K562 (cell line): ENCODE data around the gene USP15. TPM values are rescaled to one million over a fixed set of nuclear protein-coding genes. Genes with fewer than 3 reads are reported as not detected.

Experiments used
- BMI1 ChIP-seq: fragments of 150-350 bp; IDR thresholded peaks from 2 replicates; pipeline ENCODE4 v1.6.1; 2014; ENCODE audit warnings: low read length
- CGGBP1 ChIP-seq: fragments of 250-450 bp; sonication (Bioruptor Pico); IDR thresholded peaks from 2 replicates; pipeline ENCODE4 v1.9.0; 2021; ENCODE audit warnings: mild to moderate bottlenecking
- CREB1 ChIP-seq, 2 experiments: sonication (generic) in 1 of 2; formaldehyde crosslinking in 1 of 2; IDR thresholded peaks; 2 replicates each; pipeline versions ENCODE4 v1.6.1 to v1.8.0; 2012 to 2022; ENCODE audit warnings: inconsistent platforms in 1 of 2, mild to moderate bottlenecking in 1 of 2, missing genetic modification reagents in 1 of 2, moderate library complexity in 1 of 2
- KDM4B ChIP-seq, 2 experiments: fragments of 450-650 bp in 1 of 2; sonication (generic) in 1 of 2; IDR thresholded peaks; 2 replicates each; pipeline ENCODE4 v1.6.1; 2016 to 2017; ENCODE audit warnings: borderline replicate concordance in 2 of 2, antibody characterized with exemption in 1 of 2, low read depth in 1 of 2, mild to moderate bottlenecking in 1 of 2
- NR1H2 ChIP-seq: sonication (generic); formaldehyde crosslinking; IDR thresholded peaks from 2 replicates; pipeline ENCODE4 v1.4.0; 2020; ENCODE audit warnings: mild to moderate bottlenecking, missing genetic modification reagents
- RBM17 ChIP-seq: fragments of 200-400 bp; formaldehyde crosslinking; IDR thresholded peaks from 2 replicates; pipeline ENCODE4 v1.6.1; 2017; ENCODE audit warnings: low read depth, mild to moderate bottlenecking, low read length, borderline replicate concordance
- SIN3A ChIP-seq, 2 experiments: fragments of 150-350 bp in 1 of 2; IDR thresholded peaks; 2 replicates each; pipeline ENCODE4 v1.6.1; 2011 to 2016; ENCODE audit warnings: borderline replicate concordance in 2 of 2, low read depth in 2 of 2, low read length in 2 of 2, mild to moderate bottlenecking in 2 of 2, moderate library complexity in 2 of 2; ENCODE audit not compliant: control insufficient read depth in 1 of 2
- STAT6 ChIP-seq: sonication (generic); formaldehyde crosslinking; IDR thresholded peaks from 2 replicates; pipeline ENCODE4 v1.8.1; 2023; ENCODE audit warnings: mild to moderate bottlenecking, missing genetic modification reagents
- TAF7 ChIP-seq: fragments of 450-650 bp; IDR thresholded peaks from 2 replicates; pipeline ENCODE4 v1.6.1; 2016; ENCODE audit warnings: missing genetic modification characterization, missing compliant biosample characterization
- ZNF41 ChIP-seq: fragments of 250-450 bp; sonication (Bioruptor Pico); conservative IDR thresholded peaks from 2 replicates; pipeline ENCODE4 v1.4.0; 2020; ENCODE audit warnings: mild to moderate bottlenecking
- ZNF507 ChIP-seq: conservative IDR thresholded peaks from 2 replicates; pipeline ENCODE4 v1.6.1; 2017; ENCODE audit warnings: missing genetic modification characterization, missing compliant biosample characterization
- ZNF77 ChIP-seq: fragments of 250-450 bp; sonication (Bioruptor Pico); IDR thresholded peaks from 2 replicates; pipeline ENCODE4 v1.5.0; 2020
- polyA plus RNA-seq, 8 experiments: library from polyadenylated mRNA; depleted of rRNA in 4 of 8; stranded (reverse) in 5 of 8; unstranded in 3 of 8; fragments of >200 nt; fragmentation: Nextera tagmentation in 2 of 8; fragmentation: Illumina TruSeq in 1 of 8; extraction: Ambion mirVana in 2 of 8; extraction: Trizol in 1 of 8; gene quantifications; 2 replicates each; pipeline versions ENCODE4 v1.2.1 to v1.2.3, GENCODE V29; 2011 to 2014; ENCODE audit warnings: inconsistent platforms in 1 of 8, missing spikeins in 1 of 8
- total RNA-seq, 7 experiments: library from RNA; depleted of rRNA in 6 of 7; stranded (reverse); fragments of >200 nt in 6 of 7; fragmentation: Illumina TruSeq in 2 of 7; extraction: Trizol in 2 of 7; gene quantifications; 2 replicates each; pipeline versions ENCODE4 v1.2.1 to v1.2.3, GENCODE V29; 2011 to 2021; ENCODE audit warnings: low replicate concordance in 1 of 7

The USP15 gene
- total and polyA plus RNA-seq, 9 of the 15 experiments (the other 6 are each of a cell fraction or from before 2014, with no cell fraction given), result 140 to 272 (median 182) TPM

DNA sequence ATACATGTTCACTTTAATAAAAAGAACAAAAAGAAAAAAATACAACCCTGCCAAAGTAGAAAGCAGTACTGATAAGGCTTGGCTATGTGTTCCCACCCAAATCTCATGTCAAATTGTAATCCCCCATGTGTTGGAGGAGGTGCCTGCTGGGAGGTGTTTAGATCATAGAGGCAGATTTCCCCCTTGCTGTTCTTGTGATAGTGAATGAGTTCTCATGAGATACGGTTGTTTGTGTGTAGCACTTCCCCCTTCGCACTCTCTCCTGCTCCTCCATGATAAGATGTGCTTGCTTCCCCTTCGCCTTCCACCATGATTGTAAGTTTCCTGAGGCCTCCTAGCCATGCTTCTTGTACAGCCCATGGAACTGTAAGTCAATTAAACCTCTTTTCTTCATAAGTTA is 59.9 kb downstream of the USP15 start (continued):
- TF ChIP-seq BMI1 (no peak), NR1H2 (CRISPR knock-in tag) (no peak), CREB1 (IDR thresholded peaks at IDR 0.05) (no peak), CREB1 (CRISPR knock-in tag; IDR thresholded peaks at IDR 0.05) (no peak), STAT6 (CRISPR knock-in tag) (no peak), RBM17 (no peak), SIN3A (IDR thresholded peaks at IDR 0.05; ENCODE audit: borderline replicate concordance in 2 of 2, control insufficient read depth in 1 of 2, low read depth in 2 of 2, low read length in 2 of 2) (no peak), TAF7 (tag) (no peak), ZNF77 (CRISPR knock-in tag) (no peak), CGGBP1 (CRISPR knock-in tag) (no peak), ZNF507 (tag) (no peak), ZNF41 (CRISPR knock-in tag) (no peak), KDM4B (IDR thresholded peaks at IDR 0.05; ENCODE audit: borderline replicate concordance in 2 of 2, low read depth in 1 of 2) (no peak)
